Caki2 (cell line): ENCODE measurements around the gene OBSCN. TPM values are rescaled to one million over a fixed set of nuclear protein-coding genes. Genes with fewer than 3 reads are reported as not detected.

Experiments
- DNase-seq: peaks from one replicate; pipeline ENCODE4 v3.0.0-alpha.2; 2015; ENCODE audit warnings: low read depth
- in situ Hi-C: cut with HindIII; loops from 2 replicates; pipeline ENCODE4 v1.10.0; 2016; ENCODE audit warnings: low sequenced_read_pairs, low pct_unique_long_range_greater_than_20kb, mixed read lengths
- total RNA-seq: library from RNA; depleted of rRNA; stranded (reverse); fragments of >200 nt; shearing (Covaris generic); gene quantifications from 2 replicates; pipeline ENCODE4 v1.2.3, GENCODE V29; 2014; ENCODE audit warnings: low replicate concordance; rRNA removed

OBSCN gene
- total RNA-seq, 1 experiment from 2014 or later = 16.7 TPM

- DNase-seq = no peak
- in situ Hi-C loops = no loop called here
Observed at GRCh38 chr1:228415221-228415620, 207.4 kb downstream of the OBSCN start.

- no peak for DNase-seq
- in situ Hi-C loops = no loop called here
Observed at GRCh38 chr1:228415853-228416216, 208.0 kb downstream of the OBSCN start.

GRCh38 chr1:228416217-228416933, 208.5 kb downstream of the OBSCN start, which contains the start of gene TRIM17:
Gene TRIM17, minus strand, starts transcription at chr1:228416861. Its CDS starts 1,789 bp downstream, at chr1:228415072.
- in situ Hi-C loops = no loop called here
- no peak for DNase-seq

- DNase-seq = no peak
Observed at GRCh38 chr1:228417061-228417460, 209.2 kb downstream of the OBSCN start.

GRCh38 chr1:228417483-228418203, 209.8 kb downstream of the OBSCN start:
- in situ Hi-C loops = no loop called here

More at GRCh38 chr1:228417061-228417460, 209.2 kb downstream of the OBSCN start:
- in situ Hi-C loops = no loop called here

GRCh38 chr1:228420968-228421826, 213.4 kb downstream of the OBSCN start:
- no peak for DNase-seq
- in situ Hi-C loops = no loop called here

More at GRCh38 chr1:228417483-228418203, 209.8 kb downstream of the OBSCN start:
- no peak for DNase-seq

GRCh38 chr1:228423404-228424053, 215.7 kb downstream of the OBSCN start:
- no peak for DNase-seq
- in situ Hi-C loops = no loop called here

- in situ Hi-C loops = no loop called here
- no peak for DNase-seq
Observed at GRCh38 chr1:228424685-228425660, 217.1 kb downstream of the OBSCN start.

GRCh38 chr1:228426518-228427175, 218.8 kb downstream of the OBSCN start:
- DNase-seq = no peak
- in situ Hi-C loops = no loop called here

GRCh38 chr1:228428412-228428811, 220.6 kb downstream of the OBSCN start:
- in situ Hi-C loops = no loop called here
- DNase-seq = no peak

Other genes with a start within 250 kb of the OBSCN start
- gene WNT3A, start 201.0 kb upstream of the OBSCN start, total RNA-seq = 0.49 TPM in 1 of 2 replicates, not detected in the other
- 339 and 399 TPM in 2 replicates for gene ARF1, start 125.3 kb upstream of the OBSCN start, total RNA-seq
- gene C1orf35, start 104.7 kb upstream of the OBSCN start, total RNA-seq = 57.9 and 61.2 TPM in 2 replicates
- gene MRPL55, start 98.7 kb upstream of the OBSCN start, total RNA-seq = 126 and 138 TPM in 2 replicates
- gene GUK1, start 67.8 kb upstream of the OBSCN start, total RNA-seq = 263 and 331 TPM in 2 replicates
- gene GJC2, start 58.1 kb upstream of the OBSCN start, total RNA-seq = 0.10 TPM in 1 of 2 replicates, not detected in the other
- 1.6 and 11.9 TPM in 2 replicates for gene IBA57, start 42.2 kb upstream of the OBSCN start, total RNA-seq
- 21.9 and 41.3 TPM in 2 replicates for gene TRIM11, start 198.8 kb downstream of the OBSCN start, total RNA-seq
- not detected in 2 replicates for gene TRIM17, start 208.8 kb downstream of the OBSCN start, total RNA-seq